GM21529 (cell line): Measurements from ENCODE around the gene LMO2.
"Not testable (repeated sequence)": the region's sequence is repeated elsewhere in the genome, so short reads cannot be mapped to it uniquely, and the experiment has no call there.

Source experiments
- ATAC-seq: cut with Tn5 transposase; IDR thresholded peaks from one replicate; pipeline ENCODE4 v1.9.1; 2021; ENCODE audit not compliant: unreplicated experiment

LMO2 gene

DNA sequence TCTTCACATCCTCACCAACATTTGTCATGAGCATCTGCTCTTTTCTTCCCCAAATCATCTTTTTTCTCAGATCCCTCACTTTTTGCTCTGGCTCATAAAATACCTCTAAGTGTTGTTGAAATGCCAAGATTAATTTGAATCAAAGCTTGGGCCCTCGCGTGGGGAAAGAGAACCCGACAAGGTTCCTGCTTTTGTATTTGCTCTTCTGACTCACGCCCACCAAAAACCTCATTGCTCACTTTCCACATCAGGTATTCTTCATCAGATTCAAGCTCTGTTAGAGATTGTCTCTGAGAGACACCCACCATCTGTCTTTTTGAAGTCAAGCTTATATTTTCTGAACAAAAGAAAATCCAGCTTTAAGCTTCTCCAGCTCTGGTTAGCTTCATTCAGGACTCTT is 64.7 kb downstream of the LMO2 start:
- no peak for ATAC-seq

GRCh38 chr11:33825854-33826560 is 65.9 kb downstream of the LMO2 start:
- ATAC-seq = no peak

DNA sequence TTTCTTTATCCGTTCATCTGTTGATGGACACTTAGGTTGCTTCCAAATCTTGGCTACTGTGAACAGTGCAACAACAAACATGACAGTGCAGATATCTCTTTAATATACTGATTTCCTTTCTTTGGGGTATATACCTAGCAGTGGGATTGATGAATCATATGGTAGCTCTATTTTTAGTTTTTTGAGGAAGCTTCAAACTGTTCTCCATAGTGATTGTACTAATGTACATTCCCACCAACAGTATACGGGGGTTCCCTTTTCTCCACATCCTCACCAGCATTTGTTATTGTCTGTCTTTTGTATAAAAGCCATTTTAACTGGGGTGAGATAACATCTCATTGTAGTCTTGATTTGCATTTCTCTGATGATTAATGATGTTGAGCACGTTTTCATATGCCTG is 68.9 kb downstream of the LMO2 start:
- ATAC-seq = not testable (repeated sequence)

GRCh38 chr11:33819278-33820035 is 72.4 kb downstream of the LMO2 start:
- no peak for ATAC-seq
